ENCODE data around the gene ZNF783.
"Not testable (repeated sequence)": the region's sequence is repeated elsewhere in the genome, so short reads cannot be mapped to it uniquely, and the experiment has no call there.

Gene ZNF783

GRCh38 chr7:149223176-149223575 is 38.8 kb upstream of the ZNF783 start:
- FAIRE-seq = no peak
- TF ChIP-seq, protein P1, sequence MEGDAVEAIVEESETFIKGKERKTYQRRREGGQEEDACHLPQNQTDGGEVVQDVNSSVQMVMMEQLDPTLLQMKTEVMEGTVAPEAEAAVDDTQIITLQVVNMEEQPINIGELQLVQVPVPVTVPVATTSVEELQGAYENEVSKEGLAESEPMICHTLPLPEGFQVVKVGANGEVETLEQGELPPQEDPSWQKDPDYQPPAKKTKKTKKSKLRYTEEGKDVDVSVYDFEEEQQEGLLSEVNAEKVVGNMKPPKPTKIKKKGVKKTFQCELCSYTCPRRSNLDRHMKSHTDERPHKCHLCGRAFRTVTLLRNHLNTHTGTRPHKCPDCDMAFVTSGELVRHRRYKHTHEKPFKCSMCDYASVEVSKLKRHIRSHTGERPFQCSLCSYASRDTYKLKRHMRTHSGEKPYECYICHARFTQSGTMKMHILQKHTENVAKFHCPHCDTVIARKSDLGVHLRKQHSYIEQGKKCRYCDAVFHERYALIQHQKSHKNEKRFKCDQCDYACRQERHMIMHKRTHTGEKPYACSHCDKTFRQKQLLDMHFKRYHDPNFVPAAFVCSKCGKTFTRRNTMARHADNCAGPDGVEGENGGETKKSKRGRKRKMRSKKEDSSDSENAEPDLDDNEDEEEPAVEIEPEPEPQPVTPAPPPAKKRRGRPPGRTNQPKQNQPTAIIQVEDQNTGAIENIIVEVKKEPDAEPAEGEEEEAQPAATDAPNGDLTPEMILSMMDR (IDR thresholded peaks at IDR 0.05; ENCODE audit: insufficient read depth, missing control alignments) = no peak
- no peak for DNase-seq (ENCODE audit: insufficient read length, low spot score)

- no peak for FAIRE-seq
- DNase-seq (ENCODE audit: insufficient read length, low spot score) = no peak
- TF ChIP-seq, protein P1 (IDR thresholded peaks at IDR 0.05; ENCODE audit: insufficient read depth, missing control alignments) = no peak
These were observed 38.2 kb upstream of the ZNF783 start for GRCh38 chr7:149223761-149224160.

DNA sequence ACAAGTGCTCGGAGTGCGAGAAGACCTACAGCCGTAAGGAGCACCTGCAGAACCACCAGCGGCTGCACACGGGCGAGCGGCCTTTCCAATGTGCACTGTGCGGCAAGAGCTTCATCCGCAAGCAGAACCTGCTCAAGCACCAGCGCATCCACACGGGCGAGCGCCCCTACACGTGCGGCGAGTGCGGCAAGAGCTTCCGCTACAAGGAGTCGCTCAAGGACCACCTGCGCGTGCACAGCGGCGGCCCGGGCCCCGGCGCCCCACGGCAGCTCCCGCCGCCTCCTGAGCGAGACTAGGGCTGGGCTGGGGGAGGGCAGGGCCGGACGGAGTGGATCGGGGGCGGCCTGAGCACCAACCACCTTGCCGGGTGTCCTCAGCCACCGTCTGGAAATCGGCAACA is 37.6 kb upstream of the ZNF783 start:
- FAIRE-seq (no peak), DNase-seq (ENCODE audit: insufficient read length, low spot score) (no peak)
- TF ChIP-seq, protein P1 (IDR thresholded peaks at IDR 0.05; ENCODE audit: insufficient read depth, missing control alignments) = no peak

DNA sequence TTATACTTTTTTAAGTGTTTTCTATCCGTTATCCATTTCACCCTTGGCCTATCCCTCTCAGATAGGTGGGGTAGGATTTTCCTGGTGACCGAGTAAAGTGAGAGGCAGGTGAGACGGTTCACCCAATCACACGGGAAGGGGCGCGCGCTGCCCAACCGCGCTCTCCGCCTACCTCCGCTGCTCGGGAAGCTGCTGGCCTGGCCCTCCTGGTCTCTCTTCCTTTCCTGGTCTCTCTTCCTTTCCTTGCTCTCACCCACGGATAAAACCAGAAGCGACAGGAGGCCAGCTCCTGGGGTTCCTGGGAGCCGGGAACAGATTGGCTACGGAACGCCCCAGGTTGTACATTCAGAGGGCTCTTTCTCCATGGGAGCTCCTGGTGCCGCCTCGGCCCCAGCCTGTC is 36.9 kb upstream of the ZNF783 start:
- FAIRE-seq (no peak), DNase-seq (ENCODE audit: insufficient read length, low spot score) (no peak)
- TF ChIP-seq, protein P1 (IDR thresholded peaks at IDR 0.05; ENCODE audit: insufficient read depth, missing control alignments) = no peak

GRCh38 chr7:149225656-149226055 is 36.3 kb upstream of the ZNF783 start:
- DNase-seq (ENCODE audit: insufficient read length, low spot score) = no peak

GRCh38 chr7:149226366-149226765 is 35.6 kb upstream of the ZNF783 start:
- not testable (repeated sequence) for FAIRE-seq; DNase-seq (ENCODE audit: insufficient read length, low spot score)

More at GRCh38 chr7:149225656-149226055, 36.3 kb upstream of the ZNF783 start:
- FAIRE-seq = no peak
- TF ChIP-seq, protein P1 (IDR thresholded peaks at IDR 0.05; ENCODE audit: insufficient read depth, missing control alignments) = no peak

- FAIRE-seq (no peak), DNase-seq (ENCODE audit: insufficient read length, low spot score) (no peak)
- TF ChIP-seq, protein P1 (IDR thresholded peaks at IDR 0.05; ENCODE audit: insufficient read depth, missing control alignments) = no peak
These were observed 35.0 kb upstream of the ZNF783 start for GRCh38 chr7:149226840-149227494.

All from D721Med (cell line).